HepG2 (cell line): Measurements from ENCODE around the gene NEU1. TPM values are rescaled to one million over a fixed set of nuclear protein-coding genes. Genes with fewer than 3 reads are reported as not detected.
A peak's percentile ranks its signal among the peaks of the same experiment; 100 is the strongest.

ENCODE experiments used
- ATAC-seq: fragments of 200-7000 bp; cut with Tn5 transposase; 3 replicates; pipeline ENCODE4 v1.9.1; 2020; ENCODE audit warnings: mild to moderate bottlenecking, moderate library complexity
- BruUV-seq: library from RNA; stranded (reverse); fragments of 400-500 nt; replicated peaks from 2 replicates; lab custom pipeline; 2021; lab: Mats Ljungman, UMichigan
- CTCF ChIA-PET: fragments of 300-600 bp; formaldehyde crosslinking; extraction: SDS; loops from one replicate; lab custom pipeline; 2021; ENCODE audit warnings: low total read pairs, inconsistent platforms, low intra/inter-chr PET ratio; lab: Yijun Ruan, JAX
- POLR2A ChIA-PET: fragments of 350-600 bp; sonication (Branson Sonifier 250); formaldehyde crosslinking; loops from one replicate; lab custom pipeline; 2020; ENCODE audit warnings: antibody characterized with exemption, inconsistent platforms; lab: Yijun Ruan, JAX
- DNase-seq: peaks from one replicate; pipeline ENCODE4 v3.0.0-alpha.2; 2015; ENCODE audit warnings: low spot score
- FAIRE-seq: peaks from 3 replicates; lab custom pipeline; 2011; peaks lifted over from hg19 to GRCh38; lab: Jason Lieb, UNC
- H2AFZ ChIP-seq: one replicate; pipeline ENCODE4 v1.6.1; 2011; ENCODE audit warnings: low read length, inconsistent platforms
- H3K27ac ChIP-seq: fragments of 300-600 bp; 3 replicates; pipeline ENCODE4 v1.8.0; 2011; ENCODE audit warnings: mixed run types, mild to moderate bottlenecking, mixed read lengths, low read length, inconsistent platforms; ENCODE audit not compliant: insufficient read depth; ENCODE audit errors: extremely low read length
- H3K27me3 ChIP-seq, 2 experiments: fragments of 200-600 bp in 1 of 2; 2 replicates in 1 of 2; 3 replicates in 1 of 2; pipeline versions ENCODE4 v1.6.0 to v1.8.0; 2011; ENCODE audit warnings: low read length in 2 of 2, mild to moderate bottlenecking in 2 of 2, moderate library complexity in 2 of 2, inconsistent platforms in 1 of 2; ENCODE audit not compliant: insufficient read depth in 2 of 2, control insufficient read depth in 1 of 2
- H3K36me3 ChIP-seq, 2 experiments: fragments of 200-600 bp in 1 of 2; replicated peaks in 1 of 2; 2 replicates in 1 of 2; 3 replicates in 1 of 2; pipeline versions ENCODE4 v1.5.1 to v1.8.0; 2011; ENCODE audit warnings: low read length in 2 of 2, inconsistent platforms in 1 of 2; ENCODE audit not compliant: insufficient read depth in 2 of 2, control insufficient read depth in 1 of 2
- H3K4me1 ChIP-seq: 2 replicates; pipeline ENCODE4 v1.5.1; 2012; ENCODE audit warnings: low read length, inconsistent platforms; ENCODE audit not compliant: insufficient read depth
- H3K4me2 ChIP-seq: 2 replicates; pipeline ENCODE4 v1.6.0; 2011; ENCODE audit warnings: low read depth, low read length, inconsistent platforms
- H3K4me3 ChIP-seq, 3 experiments: fragments of 200-600 bp in 1 of 3; sonication (generic), shearing (Covaris generic) in 1 of 3; replicated peaks in 1 of 3; 2 replicates each; pipeline ENCODE4 v1.5.1; 2011 to 2016; ENCODE audit warnings: low read length in 3 of 3, inconsistent platforms in 2 of 3, low read depth in 2 of 3, mild to moderate bottlenecking in 2 of 3, control low read depth in 1 of 3, mixed read lengths in 1 of 3; ENCODE audit not compliant: insufficient read depth in 1 of 3
- H3K79me2 ChIP-seq: one replicate; pipeline ENCODE4 v1.6.1; 2011; ENCODE audit warnings: low read length, inconsistent platforms; ENCODE audit not compliant: insufficient read depth
- H3K9ac ChIP-seq: 2 replicates; pipeline ENCODE4 v1.6.0; 2011; ENCODE audit warnings: mild to moderate bottlenecking, low read depth, low read length, inconsistent platforms; ENCODE audit not compliant: insufficient read depth
- H3K9me3 ChIP-seq: 2 replicates; pipeline ENCODE4 v1.5.1; 2012; ENCODE audit warnings: mild to moderate bottlenecking, low read length
- H4K20me1 ChIP-seq: 2 replicates; pipeline ENCODE4 v1.6.0; 2011; ENCODE audit warnings: inconsistent platforms, mild to moderate bottlenecking, low read length, moderate library complexity; ENCODE audit not compliant: insufficient read depth
- AGO1 ChIP-seq: fragments of 200-400 bp; formaldehyde crosslinking; IDR thresholded peaks from 2 replicates; pipeline ENCODE4 v1.6.1; 2017; ENCODE audit warnings: mild to moderate bottlenecking, low read depth, low read length, moderate library complexity; ENCODE audit not compliant: poor library complexity, severe bottlenecking
- HMGXB4 ChIP-seq, 2 experiments: sonication (generic) in 1 of 2; formaldehyde crosslinking in 1 of 2; IDR thresholded peaks; 2 replicates each; pipeline versions ENCODE4 v1.4.0 to v1.6.1; 2018 to 2020; ENCODE audit warnings: missing genetic modification reagents in 2 of 2, borderline replicate concordance in 1 of 2, low read depth in 1 of 2, mild to moderate bottlenecking in 1 of 2, missing biosample characterization in 1 of 2
- IKZF4 ChIP-seq: sonication (generic); formaldehyde crosslinking; IDR thresholded peaks from 2 replicates; pipeline ENCODE4 v1.5.1; 2020; ENCODE audit warnings: borderline replicate concordance, mild to moderate bottlenecking, low read depth, missing genetic modification reagents; ENCODE audit errors: not compliant biosample characterization
- MBNL3 ChIP-seq: fragments of 250-450 bp; sonication (Bioruptor Pico); conservative IDR thresholded peaks from 2 replicates; pipeline ENCODE4 v1.8.0; 2022; ENCODE audit warnings: mild to moderate bottlenecking, inconsistent platforms
- MYNN ChIP-seq: sonication (generic); formaldehyde crosslinking; IDR thresholded peaks from 2 replicates; pipeline ENCODE4 v1.4.0; 2020; ENCODE audit warnings: mild to moderate bottlenecking, low read depth, missing genetic modification reagents
- POLR2AphosphoS5 ChIP-seq: IDR thresholded peaks from 2 replicates; pipeline ENCODE4 v1.6.1; 2012; ENCODE audit warnings: low read depth, low read length
- POLR2G ChIP-seq: fragments of 200-400 bp; formaldehyde crosslinking; IDR thresholded peaks from 2 replicates; pipeline ENCODE4 v1.6.1; 2018; ENCODE audit warnings: mild to moderate bottlenecking, low read depth, low read length, moderate library complexity
- PRPF4 ChIP-seq: fragments of 200-400 bp; formaldehyde crosslinking; IDR thresholded peaks from 2 replicates; pipeline ENCODE4 v1.6.1; 2016; ENCODE audit warnings: low read length, low read depth; ENCODE audit not compliant: poor library complexity, severe bottlenecking
- RBFOX2 ChIP-seq: fragments of 200-400 bp; formaldehyde crosslinking; IDR thresholded peaks from 2 replicates; pipeline ENCODE4 v1.6.1; 2017; ENCODE audit warnings: low read depth, mild to moderate bottlenecking, low read length
- SP4 ChIP-seq: sonication (generic); formaldehyde crosslinking; IDR thresholded peaks from 2 replicates; pipeline ENCODE4 v1.8.1; 2023; ENCODE audit warnings: mild to moderate bottlenecking, missing genetic modification reagents
- ZNF326 ChIP-seq: sonication (generic); formaldehyde crosslinking; IDR thresholded peaks from 2 replicates; pipeline ENCODE4 v1.4.0; 2020; ENCODE audit warnings: missing genetic modification reagents, borderline replicate concordance
- ZSCAN21 ChIP-seq: sonication (generic); formaldehyde crosslinking; IDR thresholded peaks from 2 replicates; pipeline ENCODE4 v1.8.0; 2022; ENCODE audit warnings: mild to moderate bottlenecking, missing genetic modification reagents, moderate library complexity, borderline replicate concordance
- WGBS: methylation state at CpG from one replicate; pipeline ENCODE4 v1.1.6; 2017; ENCODE audit warnings: low lambda C conversion rate; 5-methylcytosine and 5-hydroxymethylcytosine counted together
- in situ Hi-C: cut with HindIII; loops from 2 replicates; pipeline ENCODE4 v1.10.0; 2017; ENCODE audit warnings: low pct_unique_long_range_greater_than_20kb; ENCODE audit not compliant: extremely low pct_ligation_motif_present
- intact Hi-C: fragments of 100-400 bp; cut with micrococcal nuclease; formaldehyde crosslinking; loops from one replicate; pipeline ENCODE4 v1.10.0; 2022; ENCODE audit not compliant: unreplicated experiment
- polyA plus RNA-seq, 8 experiments: library from polyadenylated mRNA; depleted of rRNA in 3 of 8; stranded (reverse) in 7 of 8; unstranded in 1 of 8; fragments of >200 nt; fragmentation: Illumina TruSeq in 4 of 8; extraction: Trizol in 4 of 8; gene quantifications; 2 replicates each; pipeline versions ENCODE4 v1.2.1 to v1.2.3, GENCODE V29; 2011 to 2016; ENCODE audit warnings: low read depth in 4 of 8, missing spikeins in 1 of 8, mixed read lengths in 1 of 8; ENCODE audit not compliant: insufficient read depth in 1 of 8
- total RNA-seq, 5 experiments: library from RNA; depleted of rRNA; stranded (reverse); fragments of >200 nt; fragmentation: Illumina TruSeq; extraction: Trizol; gene quantifications; 2 replicates each; pipeline ENCODE4 v1.2.3, GENCODE V29; 2016; ENCODE audit warnings: low read depth in 1 of 5

Gene NEU1
- total and polyA plus RNA-seq, 2 of the 13 experiments (the other 11 are each of a cell fraction or from before 2014, with no cell fraction given), result 215 to 297 TPM

GRCh38 chr6:31860349-31860748 is 2.3 kb downstream of the NEU1 start:
- Histone ChIP-seq H3K9ac (no peak overlapping the region), H3K27ac (no peak overlapping the region), H3K79me2 (peaks cover 35% of the 10 kb centered on the region), H2AFZ (no peak overlapping the region), H3K4me3 (no peak overlapping the region), H3K9me3 (no peaks in the 10 kb centered on the region), H3K4me2 (no peak overlapping the region), H4K20me1 (no peaks in the 10 kb centered on the region), H3K27me3 (no peaks in the 10 kb centered on the region; a peak in 1 of 5 replicates), H3K36me3 (peaks cover 8 to 33% of the 10 kb centered on the region in 2 experiments; a peak in 4 of 5 replicates), H3K4me1 (peaks cover 49% of the 10 kb centered on the region)
- intact Hi-C loops (no loop called here), in situ Hi-C loops (no loop called here)
- TF ChIP-seq IKZF4 (CRISPR knock-in tag), result no peak
- no peak for TF ChIP-seq SP4 (CRISPR knock-in tag)
- peak; percentile 93 for TF ChIP-seq AGO1
- 0 out of 4 replicates have a peak, but pooled peaks of 1 of the 2 experiments have one; percentile 11 for TF ChIP-seq HMGXB4 (CRISPR knock-in tag; IDR thresholded peaks at IDR 0.05; ENCODE audit: borderline replicate concordance in 1 of 2, low read depth in 1 of 2)
- TF ChIP-seq PRPF4, result no peak
- no peak for TF ChIP-seq MBNL3
- TF ChIP-seq POLR2G, result peak; percentile 12; the same call in 1 of the 2 replicates
- 0 out of 2 replicates have a peak, but pooled peaks have one; percentile 2 for TF ChIP-seq ZSCAN21 (CRISPR knock-in tag)
- TF ChIP-seq ZNF326, result no peak
- TF ChIP-seq POLR2AphosphoS5, result 0 out of 2 replicates have a peak, but pooled peaks have one; percentile 1
- peak; percentile 46; the same call in 1 of the 2 replicates for TF ChIP-seq RBFOX2
- no peak for TF ChIP-seq MYNN (CRISPR knock-in tag)
- no TSS peak for BruUV-seq
- ChIA-PET CTCF (no interaction called here), POLR2A (interaction anchor here (1.3 to 1.9 kb wide), 4 partner anchors 16 to 112 kb away, joined by 4 read pairs; partner anchors contain the start of gene DXO)
- 98% methylated on average over 13 of the region's 13 CpGs for WGBS
- DNase-seq, result no peak
- FAIRE-seq, result no peak
- ATAC-seq, result no peak
